GM15510 (cell line): ENCODE results near the gene CCDC200.
"Not testable (repeated sequence)": the region's sequence is repeated elsewhere in the genome, so short reads cannot be mapped to it uniquely, and the experiment has no call there.

Experiments
- POLR2A ChIP-seq: IDR thresholded peaks from 3 replicates; pipeline ENCODE4 v1.6.1; 2011; ENCODE audit warnings: borderline replicate concordance; ENCODE audit not compliant: insufficient read length; ENCODE audit errors: extremely low read depth

Gene CCDC200

GRCh38 chr17:43228020-43228782, at the start of gene CCDC200:
CCDC200 (minus strand) TSS chr17:43228623; CDS start chr17:43228554, 69 bp downstream.
- not testable (repeated sequence) for TF ChIP-seq POLR2A

DNA sequence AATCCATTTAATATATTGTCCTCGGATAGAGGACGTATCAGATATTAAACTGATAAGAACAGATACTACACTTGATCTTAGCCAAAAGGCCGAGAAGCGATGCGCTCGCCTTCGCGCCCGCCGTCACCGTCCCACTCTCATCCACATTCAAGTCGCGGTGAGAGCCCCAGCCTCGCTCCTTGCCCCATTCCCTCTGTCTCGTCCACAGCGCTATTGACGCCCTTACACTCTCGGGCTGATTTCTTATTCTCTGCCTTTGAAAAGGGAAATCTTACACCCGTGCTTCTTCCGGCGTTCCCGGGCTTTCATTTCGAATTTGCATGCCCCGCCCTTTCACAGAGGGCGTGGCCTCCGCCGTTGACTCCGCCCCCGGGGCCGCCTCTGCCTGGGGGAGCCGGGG, 5.5 kb upstream of the CCDC200 start, which contains the start of gene RNU2-1:
Gene RNU2-1, minus strand, starts transcription at position 101 of the 400 bp plus-strand sequence.
- TF ChIP-seq POLR2A, result not testable (repeated sequence)

DNA sequence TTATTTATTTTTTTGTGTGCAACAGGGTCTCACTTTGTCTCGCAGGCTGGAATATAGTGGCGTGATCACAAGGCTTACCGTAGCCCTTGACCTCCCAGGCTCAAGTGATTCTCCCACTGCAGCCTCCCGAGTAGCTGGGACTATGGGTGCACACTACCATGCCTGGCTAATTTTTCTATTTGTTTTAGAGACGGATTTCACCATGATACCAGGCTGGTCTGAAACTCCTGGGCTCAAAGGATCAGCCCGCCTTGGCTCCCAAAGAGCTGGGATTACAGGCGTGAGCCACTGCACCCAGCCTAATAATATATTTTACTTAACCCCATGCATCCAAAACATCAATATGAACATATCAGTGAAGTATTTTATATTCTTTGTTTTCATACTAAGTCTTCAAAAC, 2.0 kb downstream of the CCDC200 start:
- no peak for TF ChIP-seq POLR2A

- no peak for TF ChIP-seq POLR2A
Observed at GRCh38 chr17:43224146-43224705, 4.2 kb downstream of the CCDC200 start.

- TF ChIP-seq POLR2A, result no peak
Observed at GRCh38 chr17:43220511-43221125, 7.8 kb downstream of the CCDC200 start.

DNA sequence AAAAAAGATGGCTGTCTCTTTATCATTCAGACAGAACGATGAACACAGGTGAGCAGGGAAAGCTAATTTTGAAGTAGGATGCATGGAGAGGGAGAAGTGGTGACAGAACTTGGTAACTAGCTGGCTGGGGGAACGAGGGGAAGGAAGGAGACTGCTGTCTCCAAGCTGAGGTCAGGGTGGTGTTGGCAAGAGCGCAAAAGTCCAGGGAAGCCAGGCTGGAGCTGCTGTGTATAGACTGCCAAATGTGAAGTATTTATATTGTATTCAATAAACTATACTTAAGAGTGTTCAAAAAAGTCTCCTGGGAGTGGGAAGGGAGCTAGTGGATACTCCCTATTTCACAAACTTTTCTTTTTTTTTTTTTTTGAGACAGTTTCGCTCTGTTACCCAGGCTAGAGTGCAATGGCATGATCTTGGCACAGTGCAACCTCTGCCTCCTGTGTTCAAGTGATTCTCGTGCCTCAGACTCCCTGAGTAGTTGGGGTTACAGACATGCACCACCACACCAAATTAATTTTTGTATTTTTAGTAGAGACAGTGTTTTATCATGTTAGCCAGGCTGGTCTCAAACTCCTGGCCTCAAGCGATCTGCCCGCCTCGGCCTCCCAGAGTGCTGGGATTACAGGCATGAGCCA, 8.6 kb downstream of the CCDC200 start:
- TF ChIP-seq POLR2A, result no peak

GRCh38 chr17:43219001-43219400, 9.4 kb downstream of the CCDC200 start:
- no peak for TF ChIP-seq POLR2A

DNA sequence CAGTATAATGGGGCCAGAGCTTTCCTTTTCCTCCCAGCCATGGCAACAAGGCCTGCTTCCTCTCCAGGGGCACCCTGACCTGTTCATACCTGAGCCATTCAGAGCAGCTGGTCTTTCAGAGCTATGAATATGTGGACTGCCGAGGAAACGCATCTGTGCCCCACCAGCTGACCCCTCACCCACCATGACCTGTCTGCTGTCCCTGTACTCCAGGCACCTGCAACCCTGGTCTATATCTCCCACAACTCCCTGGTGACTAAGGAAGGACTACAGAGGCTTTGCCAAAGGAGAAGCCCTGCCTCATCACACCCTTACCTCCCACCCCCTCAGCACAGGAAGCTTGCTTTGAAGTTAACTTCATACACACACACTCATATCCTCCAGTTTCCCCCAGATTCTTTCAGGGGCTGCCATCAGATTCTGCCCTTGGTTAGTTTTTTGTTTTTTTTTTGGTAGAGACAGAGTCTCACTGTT, 10.8 kb downstream of the CCDC200 start:
- no peak for TF ChIP-seq POLR2A

GRCh38 chr17:43216762-43217613, 11.4 kb downstream of the CCDC200 start:
- TF ChIP-seq POLR2A, result no peak

GRCh38 chr17:43216369-43216761, 12.1 kb downstream of the CCDC200 start:
- no peak for TF ChIP-seq POLR2A

GRCh38 chr17:43215341-43215740, 13.1 kb downstream of the CCDC200 start:
- no peak for TF ChIP-seq POLR2A

GRCh38 chr17:43213545-43213944, 14.9 kb downstream of the CCDC200 start:
- TF ChIP-seq POLR2A, result no peak

GRCh38 chr17:43212641-43213490, 15.6 kb downstream of the CCDC200 start:
- TF ChIP-seq POLR2A, result no peak
